Tibial nerve (tissue), 3 donors: ENCODE data around the gene NKAPL.

ENCODE experiments used
- CTCF ChIP-seq, 5 experiments: fragments of 200-600 bp in 3 of 5; fragments of 450-650 bp in 2 of 5; sonication (generic) in 3 of 5; IDR thresholded peaks; one replicate each; pipeline ENCODE4 v1.5.1; 2016 to 2019; ENCODE audit warnings: antibody characterized with exemption in 5 of 5, mild to moderate bottlenecking in 3 of 5, moderate library complexity in 2 of 5
- POLR2A ChIP-seq, 2 donors: fragments of 450-650 bp; IDR thresholded peaks; one replicate each; pipeline ENCODE4 v1.6.1; 2017; ENCODE audit warnings: antibody characterized with exemption in 2 of 2, mild to moderate bottlenecking in 2 of 2, moderate library complexity in 2 of 2

DNA sequence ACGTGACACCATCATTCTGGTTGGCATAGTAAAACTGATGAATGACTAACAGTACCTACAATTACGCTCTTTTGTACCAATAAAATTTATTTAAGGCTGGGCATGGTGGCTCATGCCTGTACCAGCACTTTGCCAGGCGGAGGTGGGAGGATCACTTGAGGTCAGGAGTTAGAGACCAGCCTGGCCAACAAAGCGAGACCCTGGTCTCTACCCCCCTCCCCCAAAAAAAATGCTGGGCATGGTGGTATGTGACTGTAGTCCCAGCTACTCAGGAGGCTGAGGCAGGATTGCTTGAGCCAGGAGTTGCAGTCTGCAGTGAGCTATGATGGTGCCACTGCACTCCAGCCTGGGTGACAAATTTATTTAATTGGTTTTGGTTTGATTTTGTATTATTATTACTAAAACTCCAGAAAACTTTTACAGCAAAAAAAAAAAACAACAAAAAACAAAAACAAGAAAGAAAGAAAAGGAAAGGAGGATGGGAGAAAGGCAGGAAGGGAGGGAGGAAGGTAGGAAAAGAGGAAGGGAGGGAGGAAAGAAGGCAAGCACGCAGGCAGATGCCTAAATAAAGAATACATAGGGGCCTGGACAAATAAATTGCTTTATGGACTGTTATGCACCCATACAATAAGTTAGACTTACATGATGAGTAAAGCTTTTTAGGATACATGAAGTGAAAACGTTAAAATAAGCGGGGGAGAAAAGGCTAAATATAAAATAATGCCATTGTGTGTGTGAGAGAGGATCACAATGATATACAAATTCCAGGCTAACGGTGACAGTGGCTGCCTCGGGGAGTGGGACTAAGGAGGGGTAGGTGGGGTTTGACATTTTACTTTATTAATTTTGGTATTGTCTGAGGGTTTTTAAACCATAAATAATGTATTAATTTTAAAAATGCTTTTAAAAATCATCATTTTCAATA is 34.7 kb upstream of the NKAPL start:
- TF ChIP-seq CTCF (IDR thresholded peaks at IDR 0.05) (no peak), POLR2A (IDR thresholded peaks at IDR 0.05) (no peak)
